Hepatocyte (in vitro differentiated cells): ENCODE results near the gene MYL4.

Experiments
- CTCF ChIP-seq: fragments of 200-600 bp; sonication (generic); IDR thresholded peaks from 2 replicates; pipeline ENCODE4 v1.5.1; 2016; ENCODE audit warnings: antibody characterized with exemption, mild to moderate bottlenecking; ENCODE audit not compliant: poor library complexity
- EZH2 ChIP-seq: fragments of 200-600 bp; sonication (generic); IDR thresholded peaks from 2 replicates; pipeline ENCODE4 v1.6.1; 2016; ENCODE audit warnings: antibody characterized with exemption, mild to moderate bottlenecking, borderline replicate concordance
- EZH2phosphoT487 ChIP-seq: fragments of 200-600 bp; sonication (generic); IDR thresholded peaks from one replicate; pipeline ENCODE4 v1.6.1; 2018; ENCODE audit warnings: antibody characterized with exemption, mild to moderate bottlenecking, low read depth, moderate library complexity; ENCODE audit not compliant: unreplicated experiment, severe bottlenecking

GRCh38 chr17:47199627-47200324 lies 9.4 kb upstream of the MYL4 start:
- no peak for TF ChIP-seq EZH2phosphoT487
- no peak for TF ChIP-seq CTCF
- TF ChIP-seq EZH2: no peak
